ENCODE results near the gene STMN1. TPM values are rescaled to one million over a fixed set of nuclear protein-coding genes. Genes with fewer than 3 reads are reported as not detected.
A peak's percentile ranks its signal among the peaks of the same experiment; 100 is the strongest.

The STMN1 gene
- total and polyA plus RNA-seq, 9 of the 15 experiments (the other 6 are each of a cell fraction or from before 2014, with no cell fraction given): 269 to 2,153 (median 595) TPM

GRCh38 chr1:25858906-25859789 lies 47.1 kb downstream of the STMN1 start, which contains the start of gene AUNIP (continued):
- no peak for TF ChIP-seq SREBF1 (IDR thresholded peaks at IDR 0.05; ENCODE audit: borderline replicate concordance, low read depth, low read length)
- no peak for TF ChIP-seq TAL1 (IDR thresholded peaks at IDR 0.05)
- TF ChIP-seq NR4A1 (CRISPR knock-in tag; IDR thresholded peaks at IDR 0.05): no peak
- peak; percentile 47; the same call in 1 of the 2 replicates for TF ChIP-seq NR4A1 (tag; IDR thresholded peaks at IDR 0.05)
- TF ChIP-seq, protein P1, sequence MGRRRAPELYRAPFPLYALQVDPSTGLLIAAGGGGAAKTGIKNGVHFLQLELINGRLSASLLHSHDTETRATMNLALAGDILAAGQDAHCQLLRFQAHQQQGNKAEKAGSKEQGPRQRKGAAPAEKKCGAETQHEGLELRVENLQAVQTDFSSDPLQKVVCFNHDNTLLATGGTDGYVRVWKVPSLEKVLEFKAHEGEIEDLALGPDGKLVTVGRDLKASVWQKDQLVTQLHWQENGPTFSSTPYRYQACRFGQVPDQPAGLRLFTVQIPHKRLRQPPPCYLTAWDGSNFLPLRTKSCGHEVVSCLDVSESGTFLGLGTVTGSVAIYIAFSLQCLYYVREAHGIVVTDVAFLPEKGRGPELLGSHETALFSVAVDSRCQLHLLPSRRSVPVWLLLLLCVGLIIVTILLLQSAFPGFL (CRISPR knock-in tag; IDR thresholded peaks at IDR 0.05): no peak
- 0 out of 2 replicates have a peak, but pooled peaks have one; percentile 24 for TF ChIP-seq SMC3 (conservative IDR thresholded peaks at IDR 0.05; ENCODE audit: insufficient read depth, low read depth, low read length)
- TF ChIP-seq FOXK2 (conservative IDR thresholded peaks at IDR 0.05 in 1 of 2, IDR thresholded peaks at IDR 0.05 in 1 of 2; ENCODE audit: low read depth in 2 of 2): peak; percentile 23 to 90; a peak in 3 of 4 replicates

DNA sequence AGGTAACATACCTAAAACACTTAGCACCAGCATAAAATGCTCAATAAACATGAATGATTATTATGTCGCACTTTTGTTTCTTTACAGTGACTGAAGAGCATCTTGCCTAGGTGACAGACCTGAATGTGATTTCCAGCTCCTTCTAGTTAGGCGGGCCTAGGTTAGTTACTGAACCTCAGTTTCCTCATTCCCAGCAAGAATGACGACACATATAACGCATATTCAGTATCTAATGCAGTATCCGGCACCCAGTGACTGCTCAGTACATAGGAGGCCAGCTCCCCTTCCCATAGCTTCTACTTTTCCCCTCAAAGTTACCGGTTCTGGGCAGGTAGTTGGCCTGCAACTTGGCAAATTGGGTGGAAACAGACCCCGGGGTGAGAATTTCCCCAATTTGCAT lies 47.7 kb downstream of the STMN1 start:
- CTCF ChIA-PET (ENCODE audit: low intra/inter-chr PET ratio): no interaction called here
- no peaks in the 10 kb centered on the region for H3K27me3 ChIP-seq (ENCODE audit: control insufficient read depth in 2 of 2, insufficient read depth in 2 of 2, low read length in 2 of 2)
- in situ Hi-C loops (cut with MboI): no loop called here
- POLR2A ChIA-PET: interaction anchor here (0.8 to 5.9 kb wide), 7 partner anchors 11 to 225 kb away, joined by 3 to 49 read pairs (median 3); no protein-coding TSS in a partner anchor
- peak overlapping the region; percentile 92 for H3K27ac ChIP-seq (ENCODE audit: extremely low read depth, low read depth, low read length)
- TSS peak; percentile 66 for BruUV-seq (replicated peaks)
- peaks cover 6% of the 10 kb centered on the region for H4K20me1 ChIP-seq (replicated peaks; ENCODE audit: control insufficient read depth, insufficient read depth, low read length)
- 1% methylated on average over 7 of the region's 7 CpGs for WGBS (ENCODE audit: insufficient coverage, low coverage, missing lambda C conversion rate)
- FAIRE-seq (peak; percentile 37), DNase-seq (ENCODE audit: extremely low read depth in 1 of 4, low spot score in 3 of 4) (no peak), ATAC-seq (peak; percentile 1)
- peaks cover 49 to 57% of the 10 kb centered on the region in 2 experiments for H3K4me1 ChIP-seq (replicated peaks in 1 of 2; ENCODE audit: control insufficient read depth in 2 of 2, insufficient read depth in 2 of 2, low read length in 2 of 2)
- no peaks in the 10 kb centered on the region for H3K9me3 ChIP-seq (replicated peaks; ENCODE audit: control insufficient read depth, insufficient read depth, low read depth, low read length)
- peak overlapping the region; percentile 93 for H3K4me2 ChIP-seq (ENCODE audit: insufficient read depth, low read length)
- H3K4me3 ChIP-seq: peak overlapping the region; percentile 87
- H3K79me2 ChIP-seq (ENCODE audit: control insufficient read depth, insufficient read depth, low read length): peaks cover 73% of the 10 kb centered on the region
- peak overlapping the region; percentile 96 for H2AFZ ChIP-seq (ENCODE audit: low read depth, low read length)
- H3K9me1 ChIP-seq (ENCODE audit: control insufficient read depth, insufficient read depth, low read length): no peaks in the 10 kb centered on the region
- intact Hi-C loops (cut with micrococcal nuclease): no loop called here
- H3K36me3 ChIP-seq (ENCODE audit: control insufficient read depth, insufficient read depth, low read length): peaks cover 28% of the 10 kb centered on the region; the same call in 2 of the 3 replicates
- peak overlapping the region; percentile 95 to 99 for H3K9ac ChIP-seq (ENCODE audit: insufficient read depth in 1 of 2, low read depth in 2 of 2, low read length in 2 of 2)
- TF ChIP-seq TEAD4 (IDR thresholded peaks at IDR 0.05; ENCODE audit: low read length) (0 out of 2 replicates have a peak, but pooled peaks have one; percentile 9), TEAD4 (CRISPR knock-in tag; IDR thresholded peaks at IDR 0.05; ENCODE audit: borderline replicate concordance) (no peak), ZBTB33 (CRISPR knock-in tag; IDR thresholded peaks at IDR 0.05) (0 out of 2 replicates have a peak, but pooled peaks have one; percentile 16), ZNF232 (CRISPR knock-in tag; IDR thresholded peaks at IDR 0.05) (0 out of 2 replicates have a peak, but pooled peaks have one; percentile 18), RB1 (IDR thresholded peaks at IDR 0.05; ENCODE audit: low read depth) (peak; percentile 35; the same call in 1 of the 2 replicates), JUND (IDR thresholded peaks at IDR 0.05; ENCODE audit: borderline replicate concordance, low read depth, low read length) (peak; percentile 25; the same call in 1 of the 2 replicates), JUND (tag; IDR thresholded peaks at IDR 0.05; ENCODE audit: borderline replicate concordance, low read depth, low read length) (no peak)
- TF ChIP-seq, protein P2, sequence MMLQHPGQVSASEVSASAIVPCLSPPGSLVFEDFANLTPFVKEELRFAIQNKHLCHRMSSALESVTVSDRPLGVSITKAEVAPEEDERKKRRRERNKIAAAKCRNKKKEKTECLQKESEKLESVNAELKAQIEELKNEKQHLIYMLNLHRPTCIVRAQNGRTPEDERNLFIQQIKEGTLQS (IDR thresholded peaks at IDR 0.05): peak; percentile 24; the same call in 1 of the 2 replicates
- TF ChIP-seq, protein P2 (CRISPR knock-in tag; conservative IDR thresholded peaks at IDR 0.05): no peak; the same call in 1 of the 2 replicates
